ENCODE data around the gene MYMK. TPM values are rescaled to one million over a fixed set of nuclear protein-coding genes. Genes with fewer than 3 reads are reported as not detected.

Gene MYMK
- total RNA-seq, 3 donors from 2014 or later (not counting 1 experiment from before 2014, with no cell fraction given), result not detected

- intact Hi-C loops (cut with micrococcal nuclease), result no loop called here
- Histone ChIP-seq H3K4me3 (ENCODE audit: low read length) (no peak overlapping the region), H3K4me1 (ENCODE audit: control insufficient read depth, insufficient read depth, low read length) (peaks cover 37% of the 10 kb centered on the region), H3K27ac (ENCODE audit: low read length) (no peak overlapping the region), H3K27me3 (ENCODE audit: control insufficient read depth, insufficient read depth, low read length) (peaks cover 25% of the 10 kb centered on the region), H3K36me3 (ENCODE audit: control insufficient read depth, insufficient read depth, low read length) (no peaks in the 10 kb centered on the region), H3K9me3 (ENCODE audit: control insufficient read depth, insufficient read depth, low read length) (no peaks in the 10 kb centered on the region)
- H3K4me1 Mint-ChIP-seq, result peaks cover 0 to 4% of the 10 kb centered on the region in 2 donors
- H3K27me3 Mint-ChIP-seq (ENCODE audit: low read depth in 2 of 2), result peaks cover 21% of the 10 kb centered on the region in 2 donors
- WGBS (ENCODE audit: insufficient coverage), result 94% methylated on average over 16 of the region's 16 CpGs
- TF ChIP-seq CTCF (IDR thresholded peaks at IDR 0.05), result no peak
- DNase-seq (no peak), ATAC-seq (no peak)
- H3K36me3 Mint-ChIP-seq, result no peaks in the 10 kb centered on the region
- H3K27ac Mint-ChIP-seq, result no peak overlapping the region
- H3K9me3 Mint-ChIP-seq, result no peaks in the 10 kb centered on the region
- H3K4me3 Mint-ChIP-seq, result no peak overlapping the region
These were observed 12.5 kb upstream of the MYMK start for GRCh38 chr9:133537257-133537656.

- no peaks in the 10 kb centered on the region for H3K9me3 ChIP-seq (ENCODE audit: control insufficient read depth, insufficient read depth, low read length)
- H3K27me3 ChIP-seq (ENCODE audit: control insufficient read depth, insufficient read depth, low read length), result peaks cover 27% of the 10 kb centered on the region
- no peak for ATAC-seq
- H3K4me1 ChIP-seq (ENCODE audit: control insufficient read depth, insufficient read depth, low read length), result peaks cover 37% of the 10 kb centered on the region
- H3K4me3 ChIP-seq (ENCODE audit: low read length), result no peak overlapping the region
- H3K36me3 Mint-ChIP-seq, result no peaks in the 10 kb centered on the region
- no peak for TF ChIP-seq CTCF (IDR thresholded peaks at IDR 0.05)
- no peaks in the 10 kb centered on the region for H3K9me3 Mint-ChIP-seq
- 87% methylated on average over 9 of the region's 9 CpGs for WGBS (ENCODE audit: insufficient coverage)
- no peak for DNase-seq
- peaks cover 21% of the 10 kb centered on the region in 2 donors for H3K27me3 Mint-ChIP-seq (ENCODE audit: low read depth in 2 of 2)
- peaks cover 0 to 4% of the 10 kb centered on the region in 2 donors for H3K4me1 Mint-ChIP-seq
- H3K27ac ChIP-seq (ENCODE audit: low read length), result no peak overlapping the region
- H3K36me3 ChIP-seq (ENCODE audit: control insufficient read depth, insufficient read depth, low read length), result no peaks in the 10 kb centered on the region
- H3K4me3 Mint-ChIP-seq, result no peak overlapping the region
- H3K27ac Mint-ChIP-seq, result no peak overlapping the region
- intact Hi-C loops (cut with micrococcal nuclease), result no loop called here
These were observed 11.8 kb upstream of the MYMK start for GRCh38 chr9:133536536-133536935.

GRCh38 chr9:133536080-133536479, 11.3 kb upstream of the MYMK start:
- no peak overlapping the region for H3K27ac Mint-ChIP-seq
- Histone ChIP-seq H3K4me1 (ENCODE audit: control insufficient read depth, insufficient read depth, low read length) (peaks cover 37% of the 10 kb centered on the region), H3K36me3 (ENCODE audit: control insufficient read depth, insufficient read depth, low read length) (no peaks in the 10 kb centered on the region), H3K4me3 (ENCODE audit: low read length) (no peak overlapping the region), H3K27ac (ENCODE audit: low read length) (no peak overlapping the region), H3K9me3 (ENCODE audit: control insufficient read depth, insufficient read depth, low read length) (no peaks in the 10 kb centered on the region), H3K27me3 (ENCODE audit: control insufficient read depth, insufficient read depth, low read length) (peaks cover 27% of the 10 kb centered on the region)
- 89% methylated on average over 11 of the region's 11 CpGs for WGBS (ENCODE audit: insufficient coverage)
- no peak overlapping the region for H3K4me3 Mint-ChIP-seq
- no peak for DNase-seq
- peaks cover 21% of the 10 kb centered on the region in 2 donors for H3K27me3 Mint-ChIP-seq (ENCODE audit: low read depth in 2 of 2)
- no peak for TF ChIP-seq CTCF (IDR thresholded peaks at IDR 0.05)
- intact Hi-C loops (cut with micrococcal nuclease), result no loop called here
- no peaks in the 10 kb centered on the region for H3K9me3 Mint-ChIP-seq
- H3K36me3 Mint-ChIP-seq, result no peaks in the 10 kb centered on the region
- H3K4me1 Mint-ChIP-seq, result peaks cover 0 to 4% of the 10 kb centered on the region in 2 donors
- no peak for ATAC-seq

- DNase-seq (no peak), ATAC-seq (no peak)
- no peak overlapping the region for H3K27ac Mint-ChIP-seq
- Histone ChIP-seq H3K9me3 (ENCODE audit: control insufficient read depth, insufficient read depth, low read length) (no peaks in the 10 kb centered on the region), H3K27me3 (ENCODE audit: control insufficient read depth, insufficient read depth, low read length) (peaks cover 24% of the 10 kb centered on the region), H3K36me3 (ENCODE audit: control insufficient read depth, insufficient read depth, low read length) (no peaks in the 10 kb centered on the region), H3K27ac (ENCODE audit: low read length) (no peak overlapping the region), H3K4me3 (ENCODE audit: low read length) (no peak overlapping the region), H3K4me1 (ENCODE audit: control insufficient read depth, insufficient read depth, low read length) (peaks cover 32% of the 10 kb centered on the region)
- H3K4me1 Mint-ChIP-seq, result peaks cover 0 to 4% of the 10 kb centered on the region in 2 donors
- H3K36me3 Mint-ChIP-seq, result no peaks in the 10 kb centered on the region
- TF ChIP-seq CTCF (IDR thresholded peaks at IDR 0.05), result no peak
- intact Hi-C loops (cut with micrococcal nuclease), result no loop called here
- no peaks in the 10 kb centered on the region for H3K9me3 Mint-ChIP-seq
- peaks cover 19 to 21% of the 10 kb centered on the region in 2 donors for H3K27me3 Mint-ChIP-seq (ENCODE audit: low read depth in 2 of 2)
- no peak overlapping the region for H3K4me3 Mint-ChIP-seq
- 79% methylated on average over 11 of the region's 13 CpGs for WGBS (ENCODE audit: insufficient coverage)
These were observed 10.6 kb upstream of the MYMK start for GRCh38 chr9:133535306-133535877.
